Activated CD8-positive, alpha-beta T cell treated with anti-CD3 and anti-CD28 coated beads for 36 hours (primary cell): Measurements from ENCODE around the gene OSGIN1. TPM values are rescaled to one million over a fixed set of nuclear protein-coding genes. Genes with fewer than 3 reads are reported as not detected.
"Not testable (repeated sequence)": the region's sequence is repeated elsewhere in the genome, so short reads cannot be mapped to it uniquely, and the experiment has no call there.

Source experiments
- ATAC-seq: fragments of 200-7000 bp; cut with Tn5 transposase; one replicate; pipeline ENCODE4 v1.10.0; 2021; ENCODE audit warnings: mild to moderate bottlenecking, moderate library complexity
- CTCF ChIA-PET: fragments of 350-600 bp; sonication (Branson Sonifier 250); formaldehyde crosslinking; loops from one replicate; lab custom pipeline; 2021; ENCODE audit warnings: antibody characterized with exemption; lab: Charles Lee
- POLR2A ChIA-PET: fragments of 350-600 bp; sonication (Branson Sonifier 250); formaldehyde crosslinking; loops from one replicate; lab custom pipeline; 2021; ENCODE audit warnings: antibody characterized with exemption; lab: Charles Lee
- DNase-seq: peaks from one replicate; pipeline ENCODE4 v3.0.0-alpha.2; 2020
- H3K27ac Mint-ChIP-seq: one replicate; pipeline ENCODE4 v1.8.0; 2021; ENCODE audit warnings: mild to moderate bottlenecking, mixed read lengths
- H3K27me3 Mint-ChIP-seq: one replicate; pipeline ENCODE4 v1.8.0; 2021; ENCODE audit warnings: mixed read lengths
- H3K36me3 Mint-ChIP-seq: one replicate; pipeline ENCODE4 v1.8.0; 2021; ENCODE audit warnings: low read depth, mixed read lengths
- H3K4me1 Mint-ChIP-seq: one replicate; pipeline ENCODE4 v1.8.0; 2021; ENCODE audit warnings: low read depth, mixed read lengths
- H3K4me3 Mint-ChIP-seq: one replicate; pipeline ENCODE4 v1.8.0; 2021; ENCODE audit warnings: mild to moderate bottlenecking, moderate library complexity, mixed read lengths
- H3K9me3 Mint-ChIP-seq: one replicate; pipeline ENCODE4 v1.8.0; 2021; ENCODE audit warnings: mixed read lengths
- CTCF ChIP-seq: fragments of 200-600 bp; IDR thresholded peaks from one replicate; pipeline ENCODE4 v1.8.0; 2022; ENCODE audit warnings: antibody characterized with exemption, mild to moderate bottlenecking
- intact Hi-C: fragments of 100-400 bp; cut with micrococcal nuclease; formaldehyde crosslinking; loops from one replicate; pipeline ENCODE4 v1.10.0; 2022
- total RNA-seq, 2 experiments: library from RNA; stranded (reverse); gene quantifications; one replicate each; pipeline ENCODE4 v1.2.3, GENCODE V29; 2021

Gene OSGIN1
- total RNA-seq, 2 experiments from 2014 or later = 0.56 to 0.67 TPM

DNA sequence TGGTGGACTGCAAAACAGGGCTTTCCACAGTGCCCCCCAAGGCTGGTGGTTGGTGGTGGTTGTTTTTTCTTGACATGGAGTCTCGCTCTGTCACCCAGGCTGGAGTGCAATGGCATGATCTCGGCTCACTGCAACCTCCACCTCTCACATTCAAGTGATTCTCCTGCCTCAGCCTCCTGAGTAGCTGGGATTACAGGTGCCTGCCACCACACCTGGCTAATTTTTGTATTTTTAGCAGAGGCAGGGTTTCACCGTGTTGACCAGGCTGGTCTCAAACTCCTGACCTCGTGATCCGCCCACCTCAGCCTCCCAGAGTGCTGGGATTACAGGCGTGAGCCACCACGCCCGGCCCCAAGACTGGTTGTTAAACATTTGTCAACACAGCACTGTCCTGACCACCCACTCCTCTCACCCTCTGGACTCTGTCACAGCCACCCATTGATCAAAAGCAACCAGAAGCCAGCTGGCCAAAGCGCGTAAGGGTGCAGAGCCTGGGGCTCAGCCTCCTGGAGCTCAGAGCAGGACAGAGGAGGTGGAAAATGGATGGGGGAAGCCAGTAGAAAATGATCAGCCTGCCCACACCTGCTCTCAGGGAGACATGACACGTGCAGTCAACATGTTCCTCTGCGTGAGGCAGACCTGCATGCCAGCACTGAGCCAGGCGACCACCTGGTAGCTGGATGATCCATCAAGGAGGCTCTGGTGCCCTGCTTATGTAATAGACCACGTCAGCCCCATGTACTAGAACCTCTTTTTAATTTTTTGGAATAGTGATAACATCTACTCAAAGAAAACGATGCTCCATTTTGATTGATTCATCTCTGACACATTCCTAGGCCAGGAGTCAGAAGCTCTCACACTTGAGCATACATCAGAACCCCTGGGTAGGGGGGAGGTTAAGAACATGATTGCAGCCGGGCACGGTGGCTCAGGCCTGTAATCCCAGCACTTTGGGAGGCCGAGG, 14.8 kb upstream of the OSGIN1 start:
- DNase-seq (no peak), ATAC-seq (no peak)
- no peaks in the 10 kb centered on the region for H3K9me3 Mint-ChIP-seq
- no peak overlapping the region for H3K27ac Mint-ChIP-seq
- H3K36me3 Mint-ChIP-seq = no peaks in the 10 kb centered on the region
- H3K4me1 Mint-ChIP-seq = peaks cover 7% of the 10 kb centered on the region
- no peak for TF ChIP-seq CTCF
- intact Hi-C loops = no loop called here
- CTCF ChIA-PET = interaction anchor here (1.1 to 2.3 kb wide), 2 partner anchors 11 to 19 kb away, joined by 4 to 9 read pairs; no protein-coding TSS in a partner anchor
- H3K27me3 Mint-ChIP-seq = no peaks in the 10 kb centered on the region
- H3K4me3 Mint-ChIP-seq = no peak overlapping the region
- POLR2A ChIA-PET = no interaction called here

DNA sequence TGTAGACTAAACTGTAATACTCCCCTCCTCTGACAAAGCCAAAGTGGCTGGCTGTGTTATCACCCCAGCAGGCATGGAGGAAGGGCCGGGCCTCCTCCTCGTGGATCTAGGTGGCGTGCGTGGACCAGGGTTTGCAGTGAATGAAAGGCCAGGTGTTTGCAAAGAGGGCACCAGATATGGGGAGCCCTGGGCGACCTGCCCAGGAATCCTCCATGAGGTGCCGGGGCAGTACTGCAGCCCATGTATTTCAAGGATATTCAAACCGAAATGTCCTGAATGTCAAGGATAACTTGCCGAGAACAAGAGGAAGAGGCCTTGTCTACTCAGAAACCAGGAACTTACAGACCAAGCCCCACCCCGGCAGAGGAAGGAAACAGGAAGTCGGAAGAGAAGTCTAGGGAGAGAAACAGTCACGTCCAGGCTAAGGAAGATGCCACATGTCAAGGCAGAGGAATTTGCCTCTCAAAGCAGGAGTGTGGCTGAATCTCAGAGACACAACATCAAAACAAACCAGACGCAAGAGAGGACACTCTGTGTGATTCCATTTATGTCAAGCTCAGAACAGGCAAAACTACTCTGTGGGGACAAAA, 13.7 kb upstream of the OSGIN1 start:
- intact Hi-C loops = no loop called here
- TF ChIP-seq CTCF = no peak
- Mint-ChIP-seq H3K27me3 (no peaks in the 10 kb centered on the region), H3K4me1 (peaks cover 7% of the 10 kb centered on the region), H3K4me3 (no peak overlapping the region), H3K27ac (no peak overlapping the region), H3K36me3 (no peaks in the 10 kb centered on the region), H3K9me3 (no peaks in the 10 kb centered on the region)
- ChIA-PET CTCF (no interaction called here), POLR2A (no interaction called here)
- ATAC-seq (no peak), DNase-seq (no peak)

- ATAC-seq = no peak
- CTCF ChIA-PET = no interaction called here
- Mint-ChIP-seq H3K27me3 (no peaks in the 10 kb centered on the region), H3K4me3 (no peak overlapping the region), H3K4me1 (peaks cover 7% of the 10 kb centered on the region), H3K36me3 (no peaks in the 10 kb centered on the region), H3K27ac (no peak overlapping the region), H3K9me3 (no peaks in the 10 kb centered on the region)
- intact Hi-C loops = no loop called here
- POLR2A ChIA-PET = no interaction called here
- no peak for DNase-seq
- TF ChIP-seq CTCF = no peak
Observed at GRCh38 chr16:83940119-83940518, 12.9 kb upstream of the OSGIN1 start.

DNA sequence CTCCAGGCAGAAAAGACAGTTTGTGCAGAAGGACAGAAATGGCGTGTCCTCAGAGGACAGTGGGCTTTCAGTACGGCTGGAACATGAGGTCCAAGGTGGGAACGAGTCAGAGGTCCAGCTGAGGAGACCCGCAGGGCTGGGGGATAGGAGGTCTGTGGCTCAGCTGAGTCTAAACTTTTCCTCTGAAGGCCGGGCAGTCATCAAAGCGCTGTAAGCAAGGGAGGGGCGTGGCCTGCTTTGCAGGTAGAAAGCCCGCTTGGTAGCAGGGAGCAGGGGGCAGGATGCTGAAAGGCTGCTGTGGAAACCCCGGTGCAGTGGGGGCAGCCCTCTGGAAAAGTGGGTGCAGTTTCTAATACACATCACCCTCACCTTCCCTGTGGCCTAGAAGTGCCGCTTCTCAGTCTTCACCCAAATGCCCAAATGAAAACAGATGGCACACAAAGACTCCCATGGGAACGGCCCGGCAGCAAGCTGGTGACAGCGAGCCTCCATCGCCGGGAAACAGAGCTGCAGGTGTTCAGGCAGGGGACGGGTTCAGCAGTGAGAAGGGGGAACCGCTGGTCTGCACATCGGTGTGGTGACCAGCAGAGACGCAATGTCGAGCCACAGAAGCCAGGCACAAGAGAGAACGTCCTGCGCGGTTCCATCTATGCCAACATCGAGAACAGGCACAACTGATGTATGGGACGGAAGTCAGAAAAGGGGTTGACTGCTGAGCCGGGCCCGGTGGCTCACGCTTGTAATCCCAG, 12.2 kb upstream of the OSGIN1 start:
- peaks cover 7% of the 10 kb centered on the region for H3K4me1 Mint-ChIP-seq
- no peak overlapping the region for H3K27ac Mint-ChIP-seq
- H3K36me3 Mint-ChIP-seq = no peaks in the 10 kb centered on the region
- CTCF ChIA-PET = no interaction called here
- POLR2A ChIA-PET = no interaction called here
- H3K27me3 Mint-ChIP-seq = no peaks in the 10 kb centered on the region
- H3K9me3 Mint-ChIP-seq = no peaks in the 10 kb centered on the region
- intact Hi-C loops = no loop called here
- ATAC-seq (no peak), DNase-seq (no peak)
- TF ChIP-seq CTCF = no peak
- H3K4me3 Mint-ChIP-seq = no peak overlapping the region

DNA sequence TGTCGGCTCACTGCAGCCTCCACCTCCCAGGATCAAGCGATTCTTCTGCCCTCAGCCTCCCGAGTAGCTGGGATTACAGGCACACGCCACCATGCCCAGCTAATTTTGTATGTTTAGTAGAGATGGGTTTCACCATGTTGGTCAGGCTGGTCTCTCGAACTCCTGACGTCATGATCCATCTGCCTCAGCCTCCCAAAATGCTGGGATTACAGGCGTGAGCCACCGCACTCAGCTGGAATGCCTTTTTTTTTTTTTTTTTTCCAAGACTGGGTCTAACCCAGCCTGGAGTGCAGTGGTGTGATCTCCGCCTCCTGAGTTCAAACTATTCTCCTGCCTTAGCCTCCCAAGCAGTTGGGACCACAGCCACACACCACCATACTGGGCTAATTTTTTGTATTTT, 11.5 kb upstream of the OSGIN1 start:
- CTCF ChIA-PET, DNase-seq, intact Hi-C loops, POLR2A ChIA-PET, H3K4me1 Mint-ChIP-seq, ATAC-seq, H3K27ac Mint-ChIP-seq, H3K27me3 Mint-ChIP-seq, H3K36me3 Mint-ChIP-seq, H3K4me3 Mint-ChIP-seq, H3K9me3 Mint-ChIP-seq: not testable (repeated sequence)
